GM18511 (cell line): Measurements from ENCODE around the gene CADM3.

Experiments used
- ATAC-seq: cut with Tn5 transposase; IDR thresholded peaks from one replicate; pipeline ENCODE4 v1.9.1; 2021; ENCODE audit warnings: mild to moderate bottlenecking, moderate library complexity; ENCODE audit not compliant: unreplicated experiment

Gene CADM3, protein sequence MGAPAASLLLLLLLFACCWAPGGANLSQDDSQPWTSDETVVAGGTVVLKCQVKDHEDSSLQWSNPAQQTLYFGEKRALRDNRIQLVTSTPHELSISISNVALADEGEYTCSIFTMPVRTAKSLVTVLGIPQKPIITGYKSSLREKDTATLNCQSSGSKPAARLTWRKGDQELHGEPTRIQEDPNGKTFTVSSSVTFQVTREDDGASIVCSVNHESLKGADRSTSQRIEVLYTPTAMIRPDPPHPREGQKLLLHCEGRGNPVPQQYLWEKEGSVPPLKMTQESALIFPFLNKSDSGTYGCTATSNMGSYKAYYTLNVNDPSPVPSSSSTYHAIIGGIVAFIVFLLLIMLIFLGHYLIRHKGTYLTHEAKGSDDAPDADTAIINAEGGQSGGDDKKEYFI

DNA sequence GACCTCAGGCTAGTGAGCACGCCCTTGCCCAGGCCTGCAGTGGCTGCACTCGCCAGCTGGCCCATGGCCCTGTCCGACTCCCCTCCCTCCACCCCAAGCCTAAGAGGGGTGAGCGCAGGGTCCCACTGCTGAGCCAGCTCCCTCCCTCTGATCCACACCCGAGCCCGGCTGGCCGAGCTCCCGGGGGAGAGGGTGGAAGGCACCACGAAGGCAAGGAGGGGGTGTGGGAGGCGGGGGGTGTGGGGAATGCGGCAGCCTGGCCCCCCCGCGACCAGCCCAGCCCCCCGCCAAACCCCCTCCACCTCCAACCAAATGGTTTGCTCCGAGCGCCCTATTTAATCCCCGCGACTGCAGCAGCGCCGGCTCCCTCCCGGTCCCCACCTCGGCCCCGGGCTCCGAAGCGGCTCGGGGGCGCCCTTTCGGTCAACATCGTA, at the start of gene CADM3:
Gene CADM3, plus strand, starts transcription at position 362 of the 434 bp plus-strand sequence. CDS start 151 bp downstream, outside the sequence.
- no peak for ATAC-seq

DNA sequence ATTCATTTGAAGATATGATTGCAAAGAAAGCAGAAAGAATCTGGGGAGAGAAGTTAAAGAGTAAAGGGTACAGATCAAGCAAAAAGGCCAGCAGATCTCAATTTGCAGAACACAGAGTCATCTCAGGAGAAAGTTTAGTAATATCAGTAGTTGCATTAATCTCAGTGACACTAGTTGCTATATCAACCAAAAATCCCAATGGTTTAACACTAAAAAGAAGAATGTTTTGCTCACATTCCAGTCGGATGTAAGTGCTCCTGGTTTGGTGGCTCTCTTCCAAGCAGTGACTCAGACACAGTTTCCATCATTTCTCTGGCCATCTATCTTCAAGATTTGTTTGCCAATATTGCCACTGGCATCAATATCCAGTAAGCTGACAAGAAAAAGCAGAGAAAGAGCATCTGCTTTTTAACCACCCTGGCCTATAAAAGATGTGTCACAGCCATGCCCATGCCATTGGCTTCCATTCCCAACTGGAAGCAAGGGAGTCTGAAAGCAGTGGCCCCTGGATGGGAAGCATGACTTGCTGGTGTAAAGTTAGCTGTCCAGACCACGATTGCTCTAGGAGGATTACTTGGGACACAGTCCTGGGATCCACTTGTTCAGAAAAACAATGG, 49.3 kb upstream of the CADM3 start:
- ATAC-seq: peak; percentile 90

DNA sequence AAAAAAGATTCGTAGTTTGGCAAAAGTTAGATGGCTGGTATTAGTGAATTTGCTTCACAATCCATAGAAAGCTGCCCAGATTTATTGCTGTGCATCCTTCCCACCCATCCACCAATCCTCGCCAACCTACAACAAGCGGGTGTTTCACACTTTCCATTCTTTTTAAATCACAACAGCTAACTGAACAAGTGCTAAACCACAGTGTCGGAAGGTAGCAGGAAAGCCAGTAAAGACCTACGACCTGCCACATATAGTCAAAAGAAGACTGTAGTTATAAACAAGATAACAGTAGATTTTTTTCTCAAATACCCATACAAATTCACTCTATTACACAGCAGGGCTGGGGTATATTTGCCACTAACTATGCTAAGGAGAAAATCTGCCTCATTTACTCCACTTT, 47.8 kb upstream of the CADM3 start:
- no peak for ATAC-seq

DNA sequence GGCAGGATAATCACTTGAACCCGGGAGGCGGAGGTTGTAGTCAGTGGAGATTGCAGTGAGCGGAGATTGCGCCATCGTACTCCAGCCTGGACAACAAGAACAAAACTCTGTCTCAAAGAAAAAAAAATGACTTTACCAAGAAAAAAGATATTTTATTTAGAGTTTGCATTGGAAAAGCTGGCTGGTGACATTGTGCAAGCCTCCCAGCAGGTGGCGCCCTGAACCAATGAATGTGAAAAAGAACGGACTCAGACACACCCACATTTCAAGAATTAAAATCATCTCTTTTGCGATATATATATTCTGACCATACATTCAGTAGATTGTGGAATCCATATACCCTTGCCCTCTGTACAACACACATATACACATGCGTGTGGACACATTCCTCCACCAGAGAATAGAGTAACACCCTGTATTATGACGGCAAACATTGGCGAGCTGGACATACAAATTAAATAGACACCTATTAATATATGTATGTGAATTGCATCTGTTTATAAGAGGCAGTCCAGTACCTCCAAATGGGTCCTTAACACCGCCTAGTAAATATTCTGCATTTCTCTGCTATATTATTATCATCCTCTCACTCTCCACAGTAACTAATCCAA, 39.0 kb upstream of the CADM3 start:
- ATAC-seq: peak; percentile 58

DNA sequence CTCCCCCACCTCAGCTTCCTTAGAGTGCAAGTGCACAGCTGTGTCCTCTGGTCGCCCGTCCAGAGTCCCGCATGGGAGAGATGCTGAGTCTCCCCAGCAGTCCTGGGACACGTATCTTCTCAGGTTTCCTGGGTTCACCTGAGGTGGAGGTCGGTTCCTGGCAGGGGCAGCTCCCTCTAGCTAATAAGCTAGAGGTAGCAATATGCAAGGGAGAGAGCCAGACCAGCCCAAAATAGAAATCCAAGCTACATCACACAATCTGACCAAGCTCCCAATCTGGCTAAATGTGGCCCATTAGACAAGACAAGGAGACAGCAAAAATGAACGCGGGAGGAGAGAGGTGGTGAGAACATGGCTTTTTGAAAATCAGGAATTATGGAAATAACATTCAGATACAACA, 30.9 kb upstream of the CADM3 start:
- ATAC-seq: no peak

DNA sequence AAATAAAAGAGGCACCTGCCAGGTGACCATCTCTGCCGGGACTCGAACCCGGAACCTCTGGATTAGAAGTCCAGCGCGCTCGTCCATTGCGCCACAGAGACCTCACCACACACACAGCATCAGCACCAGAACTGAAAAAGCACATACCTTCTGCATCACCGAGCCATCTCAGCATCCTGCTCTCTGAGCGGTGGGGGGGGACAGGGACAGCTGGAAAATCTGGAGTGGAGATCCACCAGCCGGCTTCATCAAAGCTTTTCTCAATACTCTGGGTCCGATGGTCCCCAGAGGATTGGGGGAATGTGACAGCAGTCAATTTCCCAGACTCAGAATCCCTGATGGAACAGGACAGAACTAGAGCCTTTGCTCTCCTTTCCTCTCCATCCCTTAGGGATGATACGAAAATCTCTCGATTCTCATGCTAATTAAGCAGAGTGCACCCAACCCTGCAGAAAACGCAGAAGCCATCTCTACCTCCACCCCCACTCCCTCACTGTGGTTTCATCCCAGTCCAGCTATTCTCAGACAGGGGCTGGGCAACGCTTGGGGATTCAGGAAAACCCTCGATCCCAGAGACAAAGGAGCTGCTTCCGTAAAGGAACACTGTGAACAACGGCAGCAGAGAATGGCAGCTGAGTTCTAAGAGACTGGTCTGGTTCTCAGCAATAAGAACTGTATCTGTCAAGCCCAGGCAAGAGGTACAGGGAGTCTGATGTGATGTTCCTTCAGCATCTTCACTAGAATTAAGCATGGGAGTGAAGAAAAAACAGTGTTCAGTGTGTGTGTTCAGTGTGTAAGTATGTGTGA, 29.6 kb upstream of the CADM3 start:
- no peak for ATAC-seq

DNA sequence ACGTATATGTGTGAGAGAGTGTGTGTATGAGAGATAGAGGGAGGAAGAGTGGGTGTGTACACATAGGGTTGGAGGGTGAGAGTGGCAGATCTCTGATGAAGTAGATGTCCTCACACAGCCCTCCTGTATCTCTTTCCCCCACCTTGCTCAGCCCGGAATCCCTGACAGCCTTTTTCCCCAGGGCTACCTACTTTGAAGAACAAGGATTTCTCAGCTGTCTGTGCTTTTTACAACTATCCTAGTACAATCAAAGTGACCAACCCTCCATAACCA, 29.1 kb upstream of the CADM3 start:
- ATAC-seq: no peak

DNA sequence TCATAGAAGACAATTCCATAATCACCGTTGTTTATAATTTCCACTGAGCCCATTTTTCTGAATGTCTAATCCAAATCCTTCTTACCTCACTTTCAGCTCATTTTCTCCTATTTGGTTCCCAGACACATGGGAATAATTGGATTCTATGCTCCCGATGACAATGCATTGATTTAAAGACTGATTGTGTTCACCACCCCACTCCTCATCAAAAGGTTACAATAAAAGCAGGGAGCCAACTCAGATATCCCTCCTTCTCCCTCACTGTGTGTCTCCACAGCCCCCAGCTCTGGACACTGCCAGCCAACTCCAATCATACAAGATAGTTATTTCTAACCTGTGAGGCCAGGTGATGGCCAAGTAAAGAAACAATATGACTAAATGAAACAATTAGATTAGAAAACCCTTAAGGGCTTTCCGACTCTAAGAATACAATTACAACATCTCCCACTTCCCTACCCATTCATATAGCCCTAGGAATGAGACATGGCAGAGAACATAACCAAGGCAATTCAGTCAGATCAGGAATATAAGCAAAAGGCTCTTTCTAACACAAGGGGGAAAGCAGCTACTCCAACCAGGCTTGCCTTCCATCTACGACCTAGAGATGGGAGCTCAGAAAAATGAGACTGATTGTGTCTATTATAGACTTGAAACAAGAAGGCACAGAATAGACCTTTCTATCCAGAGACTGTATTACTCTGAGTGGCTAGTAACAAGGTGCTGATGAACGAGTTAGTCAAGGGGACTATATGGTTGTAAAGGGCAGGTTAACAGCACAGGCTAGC, 28.5 kb upstream of the CADM3 start:
- ATAC-seq: no peak

DNA sequence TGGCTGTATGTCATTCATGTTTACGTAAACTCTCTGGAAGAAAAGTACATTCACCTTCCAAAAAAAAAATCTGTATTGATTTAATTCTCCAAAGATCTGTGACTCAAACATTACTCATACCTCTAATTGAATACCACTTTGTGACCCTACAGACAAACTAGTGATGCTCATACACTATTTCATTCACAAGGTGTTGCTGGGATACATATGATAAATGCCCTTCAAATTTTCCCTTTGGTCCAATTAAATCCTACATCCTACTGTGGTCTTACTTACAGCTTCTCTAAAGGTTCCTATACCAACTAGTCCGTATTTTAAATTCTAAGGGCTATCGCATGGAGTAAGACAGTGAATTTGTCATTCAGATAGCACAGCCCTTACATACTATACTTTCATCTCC, 26.8 kb upstream of the CADM3 start:
- ATAC-seq: no peak

DNA sequence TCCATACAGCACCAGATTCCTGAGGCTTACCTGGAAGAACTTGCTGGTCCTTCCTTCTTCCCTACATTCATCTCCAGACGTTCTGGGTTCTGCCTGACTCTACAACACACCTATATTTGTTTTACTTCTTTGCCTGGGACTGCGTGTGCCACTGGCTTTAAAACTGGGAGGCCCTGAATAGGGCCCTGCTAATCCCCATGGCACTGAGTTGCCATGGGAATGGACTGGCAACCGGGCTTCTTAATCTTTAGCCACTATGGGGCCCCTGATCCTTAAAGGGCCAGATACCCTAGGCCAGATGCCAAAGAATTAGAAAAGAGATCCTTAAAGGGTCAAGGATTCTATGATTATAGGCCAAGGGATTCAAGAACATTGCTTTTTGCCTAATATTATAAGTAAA, 24.4 kb upstream of the CADM3 start:
- no peak for ATAC-seq

DNA sequence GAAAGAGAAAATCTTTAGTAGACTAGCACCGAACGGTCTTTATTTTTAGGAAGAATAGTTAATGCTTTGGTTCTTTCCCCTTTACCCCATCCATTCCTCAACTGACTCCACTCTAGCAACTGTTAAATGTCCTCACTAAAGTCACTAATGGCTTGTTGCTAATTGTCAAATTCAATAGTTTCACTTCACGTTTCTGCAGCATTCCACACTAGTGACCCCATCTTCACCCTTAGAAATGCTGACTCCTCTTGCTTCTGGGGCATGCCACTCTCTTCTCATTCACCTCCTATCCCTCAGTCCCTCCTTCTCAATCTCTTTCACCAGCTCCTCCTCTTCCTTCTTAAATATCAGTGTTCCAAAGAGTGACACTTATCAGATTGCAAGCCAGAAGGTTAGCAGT, 19.4 kb upstream of the CADM3 start:
- ATAC-seq: no peak

DNA sequence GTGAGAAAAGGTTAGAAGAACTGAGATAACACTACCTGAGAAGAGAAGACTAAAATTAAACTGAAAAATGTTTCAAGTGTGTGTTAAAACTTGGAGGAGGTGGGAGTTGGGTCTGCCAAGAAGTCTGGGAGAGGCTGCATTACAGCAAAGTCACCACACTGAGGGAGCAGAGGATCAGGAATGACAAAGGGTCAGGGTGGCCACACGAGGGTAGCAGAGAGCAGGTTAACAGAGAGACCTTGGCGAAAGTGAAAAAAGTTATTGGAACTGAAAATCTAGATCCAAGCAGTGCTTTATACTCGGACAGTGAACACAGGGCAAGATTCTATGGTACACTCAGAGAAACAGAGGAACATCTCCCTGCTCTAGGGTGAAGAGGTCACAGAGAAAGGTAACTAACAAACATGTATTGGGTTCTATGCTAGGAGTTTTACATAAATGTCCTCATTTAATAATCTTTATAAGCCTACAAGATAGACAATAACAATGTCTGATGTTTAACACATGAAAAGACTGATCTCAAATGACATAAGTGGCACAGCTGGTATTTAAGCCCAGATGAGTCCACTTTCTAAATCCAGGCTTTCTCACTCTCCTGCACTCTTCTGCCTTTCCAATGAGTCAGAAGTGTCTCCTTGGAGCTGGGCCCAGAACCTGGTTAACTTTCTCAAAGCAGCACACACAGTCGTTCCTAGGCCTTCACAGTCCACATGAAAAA, 10.3 kb upstream of the CADM3 start:
- peak; percentile 96 for ATAC-seq

DNA sequence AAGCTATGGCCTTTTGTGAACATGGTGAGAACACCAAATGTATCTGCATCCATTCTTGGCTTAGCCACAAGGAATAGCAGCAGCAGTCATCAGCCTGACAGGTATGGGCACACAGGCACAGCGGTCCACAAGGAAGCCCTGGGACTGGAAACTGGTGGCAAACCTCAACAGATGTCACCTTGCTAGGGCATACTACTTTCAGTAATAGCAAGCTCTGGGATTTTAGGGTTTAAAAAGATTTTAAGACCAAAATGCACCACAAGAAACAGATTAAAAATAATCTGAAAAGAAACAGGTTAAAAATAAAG, 9.7 kb upstream of the CADM3 start:
- ATAC-seq: no peak

DNA sequence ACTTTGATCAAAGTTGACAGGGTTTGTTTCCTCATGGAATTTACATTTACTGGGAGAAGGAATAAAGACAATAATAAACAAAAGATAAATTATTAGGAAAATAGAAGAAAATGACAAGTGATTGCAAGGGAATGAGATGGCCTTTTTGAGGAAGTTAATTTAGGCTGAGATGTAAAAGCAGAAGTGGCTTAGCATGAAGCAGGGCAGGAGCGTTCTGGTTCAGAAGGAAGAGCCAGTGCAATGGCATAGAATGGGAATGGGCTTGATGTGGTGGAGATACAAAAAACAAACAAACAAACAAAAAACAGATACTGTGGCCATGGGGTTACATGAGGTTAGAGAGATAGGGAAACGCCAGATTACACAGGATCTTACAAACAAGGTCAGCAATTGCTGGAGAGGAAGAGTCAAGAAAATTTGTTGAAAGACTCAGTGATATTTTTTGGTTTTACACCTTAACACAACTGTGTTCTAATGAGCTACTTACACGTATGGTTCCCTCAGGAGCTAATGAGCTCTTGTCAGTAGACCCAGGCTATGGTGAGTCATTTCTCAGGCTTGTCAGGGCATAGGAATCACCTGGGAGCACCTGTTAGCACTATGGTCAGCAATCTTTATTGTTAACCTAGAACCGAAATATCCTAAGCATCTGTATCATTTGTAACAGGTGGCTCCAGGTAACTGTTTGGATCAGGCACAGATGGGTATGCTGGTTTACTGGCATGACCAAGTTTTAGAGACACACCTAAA, 8.7 kb upstream of the CADM3 start:
- ATAC-seq: no peak

DNA sequence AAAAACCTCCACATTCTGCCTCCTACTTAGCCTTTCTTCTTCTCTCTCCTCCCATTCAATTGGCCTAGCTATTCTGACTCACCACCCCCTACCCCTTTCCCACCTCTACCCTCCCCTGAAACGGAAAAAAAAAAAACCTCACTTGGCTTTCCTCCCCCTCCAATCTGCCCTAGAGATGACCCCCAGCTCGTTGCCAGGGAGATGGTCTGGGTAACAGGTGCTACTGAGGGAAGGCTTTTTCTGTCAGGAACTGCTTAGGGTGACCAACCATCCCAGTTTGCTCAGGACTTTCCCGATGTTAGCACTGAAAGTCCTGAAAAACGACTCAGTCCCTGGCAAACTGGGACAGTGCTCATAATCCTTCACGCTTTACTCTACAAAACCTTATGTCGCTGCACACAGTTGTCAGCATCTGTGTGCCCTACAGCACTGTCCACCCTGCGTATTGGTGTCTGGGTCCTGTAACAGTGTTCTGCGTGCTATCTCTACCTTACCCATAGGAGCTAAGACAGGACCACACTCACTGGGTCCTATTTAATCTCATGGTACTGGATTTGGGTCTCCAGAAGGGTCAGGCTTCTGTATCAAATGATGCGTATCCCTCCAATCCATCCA, 7.7 kb upstream of the CADM3 start:
- ATAC-seq: no peak

DNA sequence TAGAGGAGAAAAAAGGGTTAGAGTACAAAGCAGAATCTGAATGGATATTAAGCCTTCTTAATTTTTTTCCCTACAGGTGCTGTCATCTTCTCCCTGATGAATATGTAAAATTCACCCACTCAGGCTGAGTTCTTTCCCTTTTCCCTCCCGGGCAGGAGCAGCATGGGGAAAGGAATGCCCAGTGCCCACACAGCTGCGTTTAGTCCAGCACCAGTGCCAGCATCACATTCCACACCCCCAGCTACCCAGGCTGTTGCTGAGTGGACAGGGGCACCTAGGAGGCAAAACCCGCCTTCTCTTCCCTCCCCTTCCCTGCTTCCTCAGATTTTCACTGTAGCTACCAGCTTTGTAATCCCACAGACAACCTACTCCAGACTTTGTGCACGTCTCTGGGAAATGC, 3.4 kb upstream of the CADM3 start:
- ATAC-seq: no peak

DNA sequence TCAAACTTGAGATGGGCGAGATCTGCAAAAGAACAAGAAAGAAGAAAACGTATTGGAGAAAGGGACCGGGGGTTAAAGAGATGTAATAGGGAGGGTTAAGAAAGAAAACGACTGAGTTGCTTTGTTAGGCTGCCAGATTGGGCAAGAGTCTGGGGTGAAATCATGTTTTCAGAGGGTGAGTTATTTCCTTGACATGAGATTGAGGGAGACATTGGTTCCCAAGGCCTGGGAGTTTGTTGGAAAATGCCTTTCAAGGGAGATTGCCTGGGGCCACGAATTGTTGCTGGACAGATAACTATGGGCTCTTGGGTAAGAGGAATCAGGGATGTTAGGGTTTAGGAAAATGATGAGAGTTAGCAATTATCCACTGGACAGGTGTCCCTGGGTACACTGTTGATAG, 776 bp upstream of the CADM3 start:
- ATAC-seq: no peak

DNA sequence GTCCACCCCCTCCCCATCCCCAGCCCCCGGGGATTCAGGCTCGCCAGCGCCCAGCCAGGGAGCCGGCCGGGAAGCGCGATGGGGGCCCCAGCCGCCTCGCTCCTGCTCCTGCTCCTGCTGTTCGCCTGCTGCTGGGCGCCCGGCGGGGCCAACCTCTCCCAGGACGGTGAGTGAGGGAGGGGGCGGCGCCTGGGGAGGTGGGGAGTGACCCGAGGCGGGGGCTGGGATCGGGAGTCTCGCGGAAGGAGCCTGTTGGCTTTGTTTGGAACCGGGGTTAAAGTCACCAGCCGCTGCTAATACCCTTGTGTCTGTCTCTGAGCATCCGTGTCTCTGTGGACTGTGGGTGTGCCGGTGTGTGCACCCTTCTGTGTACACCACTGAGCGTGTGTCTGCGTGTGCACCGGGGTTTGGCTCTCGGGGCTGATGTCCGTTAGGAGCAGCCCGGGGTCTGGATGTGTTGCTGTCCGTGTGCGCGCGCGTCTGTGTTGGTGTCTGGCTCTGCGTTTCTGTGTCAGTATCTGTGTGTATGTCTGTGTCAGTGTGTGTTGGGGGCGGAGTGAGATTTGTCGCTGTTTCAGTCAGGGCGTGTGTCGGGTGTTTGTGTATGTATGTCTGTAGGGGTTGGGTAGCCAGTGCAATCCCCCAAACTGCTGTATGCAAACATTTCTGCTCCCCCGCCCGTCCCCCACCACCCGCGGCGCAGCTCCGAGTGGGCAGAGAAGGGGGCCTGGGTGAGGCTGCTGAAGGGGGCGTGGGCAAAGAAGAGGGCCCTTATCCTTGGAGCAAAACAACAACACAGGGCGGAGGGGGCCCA, 480 bp downstream of the CADM3 start:
- no peak for ATAC-seq
